GM23338 (cell line): ENCODE measurements around the gene XRN1. TPM values are rescaled to one million over a fixed set of nuclear protein-coding genes. Genes with fewer than 3 reads are reported as not detected.

Experiments used
- ATAC-seq: fragments of 200-7000 bp; cut with Tn5 transposase; 3 replicates; pipeline ENCODE4 v1.9.1; 2020
- DNase-seq: peaks from one replicate; pipeline ENCODE4 v3.0.0-alpha.2; 2015; ENCODE audit warnings: low spot score
- H2AFZ ChIP-seq: fragments of 200-600 bp; sonication (generic); 2 replicates; pipeline ENCODE4 v1.8.0; 2016; ENCODE audit warnings: antibody characterized with exemption, mild to moderate bottlenecking, moderate library complexity
- H3F3A ChIP-seq: fragments of 200-600 bp; sonication (generic); replicated peaks from 2 replicates; pipeline ENCODE4 v1.8.0; 2017; ENCODE audit warnings: antibody characterized with exemption, mixed run types, low read depth
- H3K27ac ChIP-seq: fragments of 200-600 bp; sonication (generic); 2 replicates; pipeline ENCODE4 v1.6.1; 2016; ENCODE audit warnings: low read depth
- H3K27me3 ChIP-seq: fragments of 200-600 bp; sonication (generic); 2 replicates; pipeline ENCODE4 v1.8.0; 2016; ENCODE audit warnings: mild to moderate bottlenecking, mixed run types, moderate library complexity; ENCODE audit not compliant: insufficient read depth
- H3K36me3 ChIP-seq: fragments of 200-600 bp; sonication (generic); 2 replicates; pipeline ENCODE4 v1.8.0; 2016; ENCODE audit warnings: mild to moderate bottlenecking; ENCODE audit not compliant: insufficient read depth
- H3K4me1 ChIP-seq: fragments of 200-600 bp; sonication (generic); 2 replicates; pipeline ENCODE4 v1.8.0; 2016; ENCODE audit warnings: mild to moderate bottlenecking, moderate library complexity; ENCODE audit not compliant: insufficient read depth
- H3K4me2 ChIP-seq: fragments of 200-600 bp; sonication (generic); 2 replicates; pipeline ENCODE4 v1.7.1; 2017; ENCODE audit warnings: mixed run types
- H3K4me3 ChIP-seq: fragments of 200-600 bp; sonication (generic); 2 replicates; pipeline ENCODE4 v1.6.1; 2016; ENCODE audit warnings: mixed run types
- H3K79me2 ChIP-seq: fragments of 200-600 bp; sonication (generic); replicated peaks from 2 replicates; pipeline ENCODE4 v1.8.0; 2017; ENCODE audit warnings: mild to moderate bottlenecking; ENCODE audit not compliant: insufficient read depth
- H3K9me2 ChIP-seq: fragments of 200-600 bp; sonication (generic); 2 replicates; pipeline ENCODE4 v1.8.0; 2017; ENCODE audit not compliant: insufficient read depth
- H4K20me1 ChIP-seq: fragments of 200-600 bp; sonication (generic); replicated peaks from 2 replicates; pipeline ENCODE4 v1.8.0; 2017; ENCODE audit warnings: mild to moderate bottlenecking; ENCODE audit not compliant: insufficient read depth
- H3K27ac Mint-ChIP-seq: 2 replicates; pipeline ENCODE4 v1.8.0; 2020; ENCODE audit warnings: inconsistent platforms, mild to moderate bottlenecking, moderate library complexity, mixed read lengths
- H3K27me3 Mint-ChIP-seq: 3 replicates; pipeline ENCODE4 v1.8.0; 2022; ENCODE audit warnings: low read depth, mild to moderate bottlenecking, moderate library complexity, mixed read lengths, inconsistent platforms; ENCODE audit not compliant: insufficient read depth, poor library complexity
- H3K36me3 Mint-ChIP-seq: 3 replicates; pipeline ENCODE4 v1.8.0; 2021; ENCODE audit warnings: low read depth, mild to moderate bottlenecking, inconsistent platforms, moderate library complexity, mixed read lengths
- H3K4me1 Mint-ChIP-seq: 3 replicates; pipeline ENCODE4 v1.8.0; 2020; ENCODE audit warnings: mild to moderate bottlenecking, inconsistent platforms, mixed read lengths
- H3K4me3 Mint-ChIP-seq: 3 replicates; pipeline ENCODE4 v1.8.0; 2021; ENCODE audit warnings: moderate library complexity, mild to moderate bottlenecking, inconsistent platforms, mixed read lengths
- H3K9me3 Mint-ChIP-seq: 3 replicates; pipeline ENCODE4 v1.8.0; 2020; ENCODE audit warnings: moderate library complexity, mild to moderate bottlenecking, inconsistent platforms, mixed read lengths
- CREB1 ChIP-seq: fragments of 250-450 bp; sonication (Bioruptor Pico); IDR thresholded peaks from 2 replicates; pipeline ENCODE4 v1.5.0; 2020; ENCODE audit warnings: low read depth, mild to moderate bottlenecking, moderate library complexity
- EZH2 ChIP-seq: fragments of 200-600 bp; sonication (generic); IDR thresholded peaks from one replicate; pipeline ENCODE4 v1.8.0; 2017; ENCODE audit warnings: antibody characterized with exemption, mild to moderate bottlenecking, low read depth; ENCODE audit not compliant: unreplicated experiment
- EZH2phosphoT487 ChIP-seq: fragments of 200-600 bp; sonication (generic); IDR thresholded peaks from one replicate; pipeline ENCODE4 v1.8.1; 2018; ENCODE audit warnings: antibody characterized with exemption; ENCODE audit not compliant: unreplicated experiment
- JUNB ChIP-seq: IDR thresholded peaks from one replicate; pipeline ENCODE4 v1.6.1; 2016; ENCODE audit warnings: antibody characterized with exemption; ENCODE audit not compliant: unreplicated experiment
- NANOG ChIP-seq: IDR thresholded peaks from 2 replicates; pipeline ENCODE4 v1.6.1; 2016; ENCODE audit warnings: antibody characterized with exemption, borderline replicate concordance
- POLR2AphosphoS5 ChIP-seq: IDR thresholded peaks from 2 replicates; pipeline ENCODE4 v1.6.1; 2016; ENCODE audit warnings: antibody characterized with exemption, low read depth
- STAT1 ChIP-seq: IDR thresholded peaks from one replicate; pipeline ENCODE4 v1.6.1; 2016; ENCODE audit warnings: antibody characterized with exemption; ENCODE audit not compliant: unreplicated experiment
- ZNF114 ChIP-seq: fragments of 250-450 bp; sonication (Bioruptor Pico); IDR thresholded peaks from 2 replicates; pipeline ENCODE4 v1.5.0; 2020; ENCODE audit warnings: mild to moderate bottlenecking, moderate library complexity
- ZNF331 ChIP-seq: fragments of 250-450 bp; sonication (Bioruptor Pico); IDR thresholded peaks from 2 replicates; pipeline ENCODE4 v1.5.0; 2020; ENCODE audit warnings: low read depth, mild to moderate bottlenecking, moderate library complexity
- polyA plus RNA-seq: library from polyadenylated mRNA; unstranded; fragments of >200 nt; fragmentation: Nextera tagmentation; extraction: Ambion mirVana; gene quantifications from 2 replicates; pipeline ENCODE4 v1.2.1, GENCODE V29; 2016
- total RNA-seq: library from RNA; depleted of rRNA; stranded (reverse); fragments of >200 nt; shearing (Covaris generic); gene quantifications from 2 replicates; pipeline ENCODE4 v1.2.3, GENCODE V29; 2014
- TF ChIP-seq, protein P1 (sequence below): fragments of 250-450 bp; sonication (Bioruptor Pico); IDR thresholded peaks from 2 replicates; pipeline ENCODE4 v1.5.0; 2020; ENCODE audit warnings: mild to moderate bottlenecking, moderate library complexity
- TF ChIP-seq, protein P2 (sequence below): IDR thresholded peaks from one replicate; pipeline ENCODE4 v1.6.1; 2018; ENCODE audit warnings: antibody characterized with exemption; ENCODE audit not compliant: unreplicated experiment
- TF ChIP-seq, protein P3 (sequence below): IDR thresholded peaks from 2 replicates; pipeline ENCODE4 v1.6.1; 2016; ENCODE audit warnings: antibody characterized with exemption
- TF ChIP-seq, protein P4 (sequence below), 2 experiments: fragments of 200-600 bp in 1 of 2; sonication (generic) in 1 of 2; conservative IDR thresholded peaks; 2 replicates each; pipeline versions ENCODE4 v1.5.1 to v1.6.1; 2016 to 2017; ENCODE audit warnings: antibody characterized with exemption in 2 of 2, low read depth in 2 of 2, mild to moderate bottlenecking in 2 of 2, moderate library complexity in 1 of 2

XRN1 gene
- total and polyA plus RNA-seq, 2 experiments from 2014 or later: 10.9 to 16.6 TPM

DNA sequence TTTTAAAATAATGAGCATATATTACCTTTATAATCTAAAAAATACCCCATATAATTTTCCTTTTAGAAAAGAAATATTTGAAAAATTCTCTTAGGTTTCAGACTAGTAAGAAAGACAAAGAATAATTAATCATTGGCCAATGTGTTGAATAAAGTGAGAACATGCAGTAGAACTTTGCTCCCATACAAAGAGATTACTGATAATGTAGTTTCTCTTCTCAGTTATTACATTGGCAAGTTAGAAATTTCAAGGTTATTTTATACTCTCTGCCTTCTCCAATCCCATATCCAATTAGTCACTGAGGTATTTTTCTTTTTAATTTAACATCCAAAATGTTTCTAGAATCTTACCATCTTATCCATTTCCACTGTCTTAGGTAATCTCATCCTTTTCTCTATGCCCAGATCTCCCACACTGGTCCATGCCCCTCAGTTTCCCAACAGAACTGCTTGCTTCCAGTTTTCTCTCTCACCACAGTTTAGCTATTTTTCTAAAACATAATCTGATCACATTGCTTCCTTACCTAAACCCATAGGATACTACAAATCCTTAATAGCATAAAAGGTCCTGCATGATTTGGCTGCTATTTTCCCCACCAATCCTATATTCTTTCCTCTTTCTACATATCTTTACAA lies 10.8 kb downstream of the XRN1 start:
- Histone ChIP-seq H3K4me1 (no peaks in the 10 kb centered on the region), H3K9me2 (no peaks in the 10 kb centered on the region), H3K4me3 (no peak overlapping the region), H3K4me2 (no peak overlapping the region), H3K79me2 (peaks cover 46% of the 10 kb centered on the region), H3K27me3 (no peaks in the 10 kb centered on the region), H3K27ac (no peak overlapping the region), H3K36me3 (no peaks in the 10 kb centered on the region), H2AFZ (no peak overlapping the region), H4K20me1 (peaks cover 2% of the 10 kb centered on the region; the same call in 1 of the 2 replicates), H3F3A (no peaks in the 10 kb centered on the region)
- Mint-ChIP-seq H3K9me3 (no peaks in the 10 kb centered on the region), H3K27me3 (no peaks in the 10 kb centered on the region), H3K4me1 (peaks cover 2% of the 10 kb centered on the region; the same call in 1 of the 3 replicates), H3K27ac (no peak overlapping the region), H3K4me3 (no peak overlapping the region), H3K36me3 (peaks cover 5% of the 10 kb centered on the region; the same call in 2 of the 3 replicates)
- ATAC-seq (no peak), DNase-seq (no peak)
- TF ChIP-seq ZNF331 (CRISPR knock-in tag) (no peak), STAT1 (no peak), POLR2AphosphoS5 (no peak), CREB1 (CRISPR knock-in tag) (no peak), JUNB (no peak), EZH2 (no peak), NANOG (no peak), ZNF114 (CRISPR knock-in tag) (no peak), EZH2phosphoT487 (no peak)
- TF ChIP-seq, protein P1, sequence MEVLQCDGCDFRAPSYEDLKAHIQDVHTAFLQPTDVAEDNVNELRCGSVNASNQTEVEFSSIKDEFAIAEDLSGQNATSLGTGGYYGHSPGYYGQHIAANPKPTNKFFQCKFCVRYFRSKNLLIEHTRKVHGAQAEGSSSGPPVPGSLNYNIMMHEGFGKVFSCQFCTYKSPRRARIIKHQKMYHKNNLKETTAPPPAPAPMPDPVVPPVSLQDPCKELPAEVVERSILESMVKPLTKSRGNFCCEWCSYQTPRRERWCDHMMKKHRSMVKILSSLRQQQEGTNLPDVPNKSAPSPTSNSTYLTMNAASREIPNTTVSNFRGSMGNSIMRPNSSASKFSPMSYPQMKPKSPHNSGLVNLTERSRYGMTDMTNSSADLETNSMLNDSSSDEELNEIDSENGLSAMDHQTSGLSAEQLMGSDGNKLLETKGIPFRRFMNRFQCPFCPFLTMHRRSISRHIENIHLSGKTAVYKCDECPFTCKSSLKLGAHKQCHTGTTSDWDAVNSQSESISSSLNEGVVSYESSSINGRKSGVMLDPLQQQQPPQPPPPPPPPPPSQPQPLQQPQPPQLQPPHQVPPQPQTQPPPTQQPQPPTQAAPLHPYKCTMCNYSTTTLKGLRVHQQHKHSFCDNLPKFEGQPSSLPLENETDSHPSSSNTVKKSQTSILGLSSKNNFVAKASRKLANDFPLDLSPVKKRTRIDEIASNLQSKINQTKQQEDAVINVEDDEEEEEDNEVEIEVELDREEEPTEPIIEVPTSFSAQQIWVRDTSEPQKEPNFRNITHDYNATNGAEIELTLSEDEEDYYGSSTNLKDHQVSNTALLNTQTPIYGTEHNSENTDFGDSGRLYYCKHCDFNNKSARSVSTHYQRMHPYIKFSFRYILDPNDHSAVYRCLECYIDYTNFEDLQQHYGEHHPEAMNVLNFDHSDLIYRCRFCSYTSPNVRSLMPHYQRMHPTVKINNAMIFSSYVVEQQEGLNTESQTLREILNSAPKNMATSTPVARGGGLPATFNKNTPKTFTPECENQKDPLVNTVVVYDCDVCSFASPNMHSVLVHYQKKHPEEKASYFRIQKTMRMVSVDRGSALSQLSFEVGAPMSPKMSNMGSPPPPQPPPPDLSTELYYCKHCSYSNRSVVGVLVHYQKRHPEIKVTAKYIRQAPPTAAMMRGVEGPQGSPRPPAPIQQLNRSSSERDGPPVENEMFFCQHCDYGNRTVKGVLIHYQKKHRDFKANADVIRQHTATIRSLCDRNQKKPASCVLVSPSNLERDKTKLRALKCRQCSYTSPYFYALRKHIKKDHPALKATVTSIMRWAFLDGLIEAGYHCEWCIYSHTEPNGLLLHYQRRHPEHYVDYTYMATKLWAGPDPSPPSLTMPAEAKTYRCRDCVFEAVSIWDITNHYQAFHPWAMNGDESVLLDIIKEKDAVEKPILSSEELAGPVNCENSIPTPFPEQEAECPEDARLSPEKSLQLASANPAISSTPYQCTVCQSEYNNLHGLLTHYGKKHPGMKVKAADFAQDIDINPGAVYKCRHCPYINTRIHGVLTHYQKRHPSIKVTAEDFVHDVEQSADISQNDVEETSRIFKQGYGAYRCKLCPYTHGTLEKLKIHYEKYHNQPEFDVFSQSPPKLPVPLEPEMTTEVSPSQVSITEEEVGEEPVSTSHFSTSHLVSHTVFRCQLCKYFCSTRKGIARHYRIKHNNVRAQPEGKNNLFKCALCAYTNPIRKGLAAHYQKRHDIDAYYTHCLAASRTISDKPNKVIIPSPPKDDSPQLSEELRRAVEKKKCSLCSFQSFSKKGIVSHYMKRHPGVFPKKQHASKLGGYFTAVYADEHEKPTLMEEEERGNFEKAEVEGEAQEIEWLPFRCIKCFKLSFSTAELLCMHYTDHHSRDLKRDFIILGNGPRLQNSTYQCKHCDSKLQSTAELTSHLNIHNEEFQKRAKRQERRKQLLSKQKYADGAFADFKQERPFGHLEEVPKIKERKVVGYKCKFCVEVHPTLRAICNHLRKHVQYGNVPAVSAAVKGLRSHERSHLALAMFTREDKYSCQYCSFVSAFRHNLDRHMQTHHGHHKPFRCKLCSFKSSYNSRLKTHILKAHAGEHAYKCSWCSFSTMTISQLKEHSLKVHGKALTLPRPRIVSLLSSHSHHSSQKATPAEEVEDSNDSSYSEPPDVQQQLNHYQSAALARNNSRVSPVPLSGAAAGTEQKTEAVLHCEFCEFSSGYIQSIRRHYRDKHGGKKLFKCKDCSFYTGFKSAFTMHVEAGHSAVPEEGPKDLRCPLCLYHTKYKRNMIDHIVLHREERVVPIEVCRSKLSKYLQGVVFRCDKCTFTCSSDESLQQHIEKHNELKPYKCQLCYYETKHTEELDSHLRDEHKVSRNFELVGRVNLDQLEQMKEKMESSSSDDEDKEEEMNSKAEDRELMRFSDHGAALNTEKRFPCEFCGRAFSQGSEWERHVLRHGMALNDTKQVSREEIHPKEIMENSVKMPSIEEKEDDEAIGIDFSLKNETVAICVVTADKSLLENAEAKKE (CRISPR knock-in tag): no peak
- TF ChIP-seq, protein P2, sequence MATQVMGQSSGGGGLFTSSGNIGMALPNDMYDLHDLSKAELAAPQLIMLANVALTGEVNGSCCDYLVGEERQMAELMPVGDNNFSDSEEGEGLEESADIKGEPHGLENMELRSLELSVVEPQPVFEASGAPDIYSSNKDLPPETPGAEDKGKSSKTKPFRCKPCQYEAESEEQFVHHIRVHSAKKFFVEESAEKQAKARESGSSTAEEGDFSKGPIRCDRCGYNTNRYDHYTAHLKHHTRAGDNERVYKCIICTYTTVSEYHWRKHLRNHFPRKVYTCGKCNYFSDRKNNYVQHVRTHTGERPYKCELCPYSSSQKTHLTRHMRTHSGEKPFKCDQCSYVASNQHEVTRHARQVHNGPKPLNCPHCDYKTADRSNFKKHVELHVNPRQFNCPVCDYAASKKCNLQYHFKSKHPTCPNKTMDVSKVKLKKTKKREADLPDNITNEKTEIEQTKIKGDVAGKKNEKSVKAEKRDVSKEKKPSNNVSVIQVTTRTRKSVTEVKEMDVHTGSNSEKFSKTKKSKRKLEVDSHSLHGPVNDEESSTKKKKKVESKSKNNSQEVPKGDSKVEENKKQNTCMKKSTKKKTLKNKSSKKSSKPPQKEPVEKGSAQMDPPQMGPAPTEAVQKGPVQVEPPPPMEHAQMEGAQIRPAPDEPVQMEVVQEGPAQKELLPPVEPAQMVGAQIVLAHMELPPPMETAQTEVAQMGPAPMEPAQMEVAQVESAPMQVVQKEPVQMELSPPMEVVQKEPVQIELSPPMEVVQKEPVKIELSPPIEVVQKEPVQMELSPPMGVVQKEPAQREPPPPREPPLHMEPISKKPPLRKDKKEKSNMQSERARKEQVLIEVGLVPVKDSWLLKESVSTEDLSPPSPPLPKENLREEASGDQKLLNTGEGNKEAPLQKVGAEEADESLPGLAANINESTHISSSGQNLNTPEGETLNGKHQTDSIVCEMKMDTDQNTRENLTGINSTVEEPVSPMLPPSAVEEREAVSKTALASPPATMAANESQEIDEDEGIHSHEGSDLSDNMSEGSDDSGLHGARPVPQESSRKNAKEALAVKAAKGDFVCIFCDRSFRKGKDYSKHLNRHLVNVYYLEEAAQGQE: no peak
- TF ChIP-seq, protein P3, sequence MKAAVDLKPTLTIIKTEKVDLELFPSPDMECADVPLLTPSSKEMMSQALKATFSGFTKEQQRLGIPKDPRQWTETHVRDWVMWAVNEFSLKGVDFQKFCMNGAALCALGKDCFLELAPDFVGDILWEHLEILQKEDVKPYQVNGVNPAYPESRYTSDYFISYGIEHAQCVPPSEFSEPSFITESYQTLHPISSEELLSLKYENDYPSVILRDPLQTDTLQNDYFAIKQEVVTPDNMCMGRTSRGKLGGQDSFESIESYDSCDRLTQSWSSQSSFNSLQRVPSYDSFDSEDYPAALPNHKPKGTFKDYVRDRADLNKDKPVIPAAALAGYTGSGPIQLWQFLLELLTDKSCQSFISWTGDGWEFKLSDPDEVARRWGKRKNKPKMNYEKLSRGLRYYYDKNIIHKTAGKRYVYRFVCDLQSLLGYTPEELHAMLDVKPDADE: no peak
- TF ChIP-seq, protein P4, sequence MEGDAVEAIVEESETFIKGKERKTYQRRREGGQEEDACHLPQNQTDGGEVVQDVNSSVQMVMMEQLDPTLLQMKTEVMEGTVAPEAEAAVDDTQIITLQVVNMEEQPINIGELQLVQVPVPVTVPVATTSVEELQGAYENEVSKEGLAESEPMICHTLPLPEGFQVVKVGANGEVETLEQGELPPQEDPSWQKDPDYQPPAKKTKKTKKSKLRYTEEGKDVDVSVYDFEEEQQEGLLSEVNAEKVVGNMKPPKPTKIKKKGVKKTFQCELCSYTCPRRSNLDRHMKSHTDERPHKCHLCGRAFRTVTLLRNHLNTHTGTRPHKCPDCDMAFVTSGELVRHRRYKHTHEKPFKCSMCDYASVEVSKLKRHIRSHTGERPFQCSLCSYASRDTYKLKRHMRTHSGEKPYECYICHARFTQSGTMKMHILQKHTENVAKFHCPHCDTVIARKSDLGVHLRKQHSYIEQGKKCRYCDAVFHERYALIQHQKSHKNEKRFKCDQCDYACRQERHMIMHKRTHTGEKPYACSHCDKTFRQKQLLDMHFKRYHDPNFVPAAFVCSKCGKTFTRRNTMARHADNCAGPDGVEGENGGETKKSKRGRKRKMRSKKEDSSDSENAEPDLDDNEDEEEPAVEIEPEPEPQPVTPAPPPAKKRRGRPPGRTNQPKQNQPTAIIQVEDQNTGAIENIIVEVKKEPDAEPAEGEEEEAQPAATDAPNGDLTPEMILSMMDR (conservative IDR thresholded peaks at IDR 0.05; ENCODE audit: low read depth in 2 of 2): no peak
